GM18907 (cell line): ENCODE data around the gene PLEKHA7.
"Not testable (repeated sequence)": the region's sequence is repeated elsewhere in the genome, so short reads cannot be mapped to it uniquely, and the experiment has no call there.

Experiments
- ATAC-seq: cut with Tn5 transposase; IDR thresholded peaks from one replicate; pipeline ENCODE4 v1.9.1; 2021; ENCODE audit warnings: mild to moderate bottlenecking, moderate library complexity; ENCODE audit not compliant: unreplicated experiment

Gene PLEKHA7

GRCh38 chr11:16918543-16919182, 95.6 kb downstream of the PLEKHA7 start:
- not testable (repeated sequence) for ATAC-seq

GRCh38 chr11:16917941-16918340, 96.3 kb downstream of the PLEKHA7 start:
- no peak for ATAC-seq

DNA sequence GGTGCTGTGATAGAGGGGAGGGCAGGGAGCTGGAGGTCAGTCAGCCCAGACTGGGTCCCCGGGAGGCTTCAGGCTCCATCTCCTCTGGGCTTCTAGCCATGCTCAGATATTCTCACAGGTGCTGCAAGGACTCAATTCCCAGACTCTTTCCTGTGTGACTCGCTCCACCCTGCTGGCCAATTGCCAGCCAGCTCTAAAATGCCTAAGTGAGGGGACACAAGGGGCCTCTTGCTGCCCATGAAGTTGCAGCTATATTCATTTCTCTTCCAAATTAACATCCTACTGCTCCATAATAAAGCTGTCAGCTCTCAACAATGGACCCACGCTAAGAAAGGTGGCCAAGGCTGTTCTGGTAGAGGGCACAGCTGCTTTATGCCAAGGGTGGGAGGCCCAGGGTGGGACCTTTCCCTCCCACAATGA, 101.5 kb downstream of the PLEKHA7 start:
- ATAC-seq = no peak

- no peak for ATAC-seq
Measured at GRCh38 chr11:16911658-16912057, 102.6 kb downstream of the PLEKHA7 start.

- ATAC-seq = no peak
Measured at GRCh38 chr11:16911186-16911585, 103.0 kb downstream of the PLEKHA7 start.

GRCh38 chr11:16909359-16910035, 104.7 kb downstream of the PLEKHA7 start:
- peak; percentile 89 for ATAC-seq

DNA sequence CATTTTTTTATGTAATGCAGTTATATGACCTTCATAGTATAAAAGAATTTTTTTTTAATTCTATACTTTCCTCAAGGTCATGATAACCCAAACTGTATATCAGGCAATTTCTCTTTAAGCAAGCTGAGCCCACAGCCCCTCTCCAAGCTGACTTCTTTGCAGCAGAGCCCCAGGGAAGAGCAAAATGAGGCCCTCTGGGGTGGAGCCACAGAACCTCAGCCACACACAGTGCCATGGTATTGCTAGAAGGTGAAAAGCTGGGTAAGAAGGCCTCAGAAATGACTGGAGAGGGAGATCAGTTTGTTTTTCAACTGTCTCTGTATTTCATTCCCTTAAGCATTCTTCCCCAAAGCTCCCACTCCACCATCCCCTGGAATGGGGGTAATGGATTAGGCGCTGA, 108.8 kb downstream of the PLEKHA7 start:
- ATAC-seq = no peak

- not testable (repeated sequence) for ATAC-seq
Measured at GRCh38 chr11:16904761-16905160, 109.5 kb downstream of the PLEKHA7 start.

- ATAC-seq = peak; percentile 81
Measured at GRCh38 chr11:16902781-16903378, 111.3 kb downstream of the PLEKHA7 start.

GRCh38 chr11:16902182-16902581, 112.0 kb downstream of the PLEKHA7 start:
- ATAC-seq = peak; percentile 83

GRCh38 chr11:16900491-16900890, 113.7 kb downstream of the PLEKHA7 start:
- no peak for ATAC-seq

DNA sequence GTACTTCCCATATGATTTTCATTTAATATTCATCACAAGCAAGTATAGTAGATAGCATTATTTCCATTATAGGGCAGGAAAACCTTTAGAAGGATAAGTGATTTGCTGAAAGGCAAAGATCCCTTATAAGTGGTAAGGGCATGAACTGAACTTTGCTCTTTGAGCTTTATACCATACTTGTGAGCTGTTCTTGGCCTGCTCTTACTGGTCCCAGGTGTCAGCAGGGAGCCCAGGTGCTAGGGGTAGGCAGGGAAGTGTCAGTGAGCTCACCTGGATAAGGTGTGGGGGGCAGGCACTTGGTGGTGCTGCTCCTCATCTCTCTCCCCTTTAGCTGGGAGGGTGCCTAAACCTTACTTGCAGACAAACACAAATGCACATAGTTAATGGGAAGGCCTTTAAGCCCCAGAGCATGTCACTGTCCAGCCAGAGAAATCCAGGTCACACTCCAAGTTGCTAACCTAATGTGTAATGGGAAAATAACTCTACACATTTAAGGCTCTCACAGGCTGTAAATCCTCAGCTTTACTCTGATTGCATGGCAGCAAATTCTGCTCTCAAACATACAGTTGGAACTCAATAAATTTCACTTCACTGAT, 114.4 kb downstream of the PLEKHA7 start:
- no peak for ATAC-seq

DNA sequence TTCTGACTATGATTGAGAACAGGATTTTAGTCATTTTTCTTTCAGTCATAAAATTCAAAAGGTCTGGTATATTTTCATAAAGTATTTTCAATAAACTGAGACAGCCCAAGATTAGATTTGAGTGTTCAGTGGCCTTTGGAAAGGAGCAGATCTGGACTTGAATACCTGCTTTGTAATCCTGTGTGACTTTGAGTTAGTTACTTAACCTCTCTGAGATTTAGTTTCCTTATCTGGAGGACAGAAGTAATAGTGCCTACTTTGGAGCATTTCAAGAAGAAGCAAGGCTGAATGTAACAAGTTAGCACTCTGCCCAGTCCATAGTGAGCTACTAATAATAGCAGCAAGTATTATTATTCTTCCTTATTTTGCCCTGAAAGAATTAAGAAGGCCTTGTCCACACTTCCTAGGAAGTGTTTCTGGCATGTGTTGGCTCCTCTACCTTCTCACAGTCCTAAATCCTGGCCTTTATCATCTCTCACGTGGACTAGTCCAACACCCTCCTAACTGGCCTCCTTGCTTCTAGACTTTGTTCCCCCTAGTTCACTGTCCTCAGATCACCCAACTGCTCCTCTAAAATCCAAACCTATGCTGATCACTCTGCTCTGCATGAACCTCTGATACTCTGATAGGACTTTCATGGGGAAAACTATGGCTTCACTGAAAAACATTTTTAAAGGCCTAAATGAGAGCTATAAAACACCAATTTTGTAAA, 115.8 kb downstream of the PLEKHA7 start:
- ATAC-seq = no peak

DNA sequence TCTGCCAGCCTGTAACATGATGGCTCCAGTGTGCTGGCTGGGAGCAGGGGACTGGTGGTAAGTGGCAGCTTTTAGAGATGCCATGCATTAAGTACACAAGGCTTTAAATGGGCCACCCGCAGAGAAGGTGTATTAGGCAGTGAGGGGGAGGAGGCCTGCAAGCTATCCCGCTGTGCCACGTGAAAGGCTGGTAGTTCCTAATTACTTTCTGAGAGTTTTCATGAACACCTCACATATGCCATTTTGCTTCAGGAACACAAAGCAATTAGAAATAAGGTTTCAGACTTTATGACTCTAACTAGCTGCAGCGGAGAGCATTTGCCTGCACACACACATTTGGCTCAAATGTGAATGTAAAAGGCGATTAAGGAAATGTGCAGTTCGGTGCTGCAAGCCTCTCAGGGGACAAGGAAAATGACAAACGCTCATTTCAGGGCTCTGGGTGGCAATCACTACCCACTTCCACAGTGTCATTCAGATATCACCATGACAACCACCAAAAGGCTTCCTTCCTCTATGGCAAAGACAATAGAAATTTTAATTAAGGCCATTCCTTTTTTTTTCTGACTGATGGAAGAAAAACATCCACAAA, 116.6 kb downstream of the PLEKHA7 start:
- no peak for ATAC-seq

- ATAC-seq = no peak
Measured at GRCh38 chr11:16896729-16897469, 117.3 kb downstream of the PLEKHA7 start.

GRCh38 chr11:16895306-16895705, 118.9 kb downstream of the PLEKHA7 start:
- ATAC-seq = no peak

- no peak for ATAC-seq
Measured at GRCh38 chr11:16893456-16894066, 120.7 kb downstream of the PLEKHA7 start.

DNA sequence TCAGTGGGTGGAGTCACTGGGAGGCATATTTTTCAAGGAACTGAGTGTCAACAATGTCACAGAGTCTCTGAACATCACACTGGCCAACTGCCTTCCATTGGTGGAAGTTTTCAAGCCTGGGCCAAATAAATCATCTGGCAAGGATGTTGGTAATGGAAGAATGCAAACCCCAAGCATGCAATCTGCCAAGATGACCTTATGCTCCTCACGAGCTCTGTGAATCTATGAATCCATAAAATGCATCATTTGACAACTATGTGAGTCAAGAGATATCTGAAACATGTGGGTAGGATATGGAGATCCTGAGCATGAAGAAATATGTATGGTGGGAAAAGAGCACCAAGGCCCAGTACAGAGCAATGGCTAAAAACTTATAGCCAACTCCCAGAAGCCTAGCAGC, 122.2 kb downstream of the PLEKHA7 start:
- ATAC-seq = no peak

- no peak for ATAC-seq
Measured at GRCh38 chr11:16891165-16891564, 123.0 kb downstream of the PLEKHA7 start.

- ATAC-seq = no peak
Measured at GRCh38 chr11:16890442-16890841, 123.8 kb downstream of the PLEKHA7 start.
